HG03558 (cell line): Measurements from ENCODE around the gene PGRMC1.
"Not testable (repeated sequence)": the region's sequence is repeated elsewhere in the genome, so short reads cannot be mapped to it uniquely, and the experiment has no call there.

Experiments
- ATAC-seq: cut with Tn5 transposase; IDR thresholded peaks from one replicate; pipeline ENCODE4 v1.9.1; 2021; ENCODE audit warnings: moderate number of reproducible peaks; ENCODE audit not compliant: unreplicated experiment; ENCODE audit errors: extremely low read depth

Gene PGRMC1

GRCh38 chrX:119235872-119236622 lies at the start of gene PGRMC1:
Gene PGRMC1, plus strand, starts transcription at chrX:119236285. Its CDS starts 79 bp downstream, at chrX:119236364.
- ATAC-seq = peak; percentile 80

- no peak for ATAC-seq
These were observed 49.3 kb upstream of the PGRMC1 start for GRCh38 chrX:119186763-119187162.

- ATAC-seq = no peak
These were observed 48.8 kb upstream of the PGRMC1 start for GRCh38 chrX:119187298-119187697.

GRCh38 chrX:119189115-119189514 lies 47.0 kb upstream of the PGRMC1 start:
- ATAC-seq = no peak

- ATAC-seq = no peak
These were observed 46.5 kb upstream of the PGRMC1 start for GRCh38 chrX:119189595-119189994.

GRCh38 chrX:119190091-119190681 lies 45.9 kb upstream of the PGRMC1 start:
- no peak for ATAC-seq

- ATAC-seq = no peak
These were observed 45.3 kb upstream of the PGRMC1 start for GRCh38 chrX:119190831-119191230.

- ATAC-seq = no peak
These were observed 41.5 kb upstream of the PGRMC1 start for GRCh38 chrX:119194621-119195020.

- ATAC-seq = no peak
These were observed 34.5 kb upstream of the PGRMC1 start for GRCh38 chrX:119201570-119201969.

- no peak for ATAC-seq
These were observed 29.9 kb upstream of the PGRMC1 start for GRCh38 chrX:119206203-119206602.

- not testable (repeated sequence) for ATAC-seq
These were observed 28.6 kb upstream of the PGRMC1 start for GRCh38 chrX:119207483-119207882.

- ATAC-seq = no peak
These were observed 27.6 kb upstream of the PGRMC1 start for GRCh38 chrX:119208401-119209057.

GRCh38 chrX:119210931-119211648 lies 25.0 kb upstream of the PGRMC1 start:
- not testable (repeated sequence) for ATAC-seq

- no peak for ATAC-seq
These were observed 24.5 kb upstream of the PGRMC1 start for GRCh38 chrX:119211649-119212014.

GRCh38 chrX:119218198-119218597 lies 17.9 kb upstream of the PGRMC1 start:
- no peak for ATAC-seq

GRCh38 chrX:119222932-119223331 lies 13.2 kb upstream of the PGRMC1 start:
- ATAC-seq = no peak

GRCh38 chrX:119223783-119224182 lies 12.3 kb upstream of the PGRMC1 start:
- no peak for ATAC-seq

- ATAC-seq = no peak
These were observed 9.6 kb upstream of the PGRMC1 start for GRCh38 chrX:119226446-119226845.

GRCh38 chrX:119228512-119229252 lies 7.4 kb upstream of the PGRMC1 start:
- no peak for ATAC-seq

GRCh38 chrX:119229253-119229615 lies 6.9 kb upstream of the PGRMC1 start:
- no peak for ATAC-seq
